Activated T-cell treated with anti-CD3 and anti-CD28 coated beads for 1 hour (primary cell): ENCODE data around the gene CFHR1.

Experiments
- DNase-seq: peaks from one replicate; pipeline ENCODE4 v3.0.0-alpha.2; 2020; ENCODE audit warnings: low read depth

Gene CFHR1

DNA sequence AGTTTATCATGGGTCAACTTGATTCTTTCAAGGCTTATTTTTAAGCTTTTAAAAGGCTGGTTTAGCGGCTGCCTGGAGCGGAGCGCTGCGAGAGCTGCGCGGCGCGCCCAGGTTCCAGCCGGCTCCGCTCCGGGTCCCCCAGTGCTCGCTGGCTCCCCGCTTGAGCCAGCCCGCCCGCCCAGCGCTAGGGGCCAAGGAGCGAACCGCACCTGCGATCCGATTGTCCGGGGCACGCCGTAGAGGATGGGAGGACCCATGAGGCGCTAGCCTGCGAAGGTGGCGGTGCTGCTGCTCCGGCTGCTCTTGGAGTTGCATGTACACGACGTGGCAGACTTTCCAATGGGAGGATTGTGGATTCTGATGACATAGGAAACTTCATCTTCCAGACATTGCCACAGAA lies 58.4 kb downstream of the CFHR1 start:
- DNase-seq: no peak
